AG04449 (cell line): ENCODE measurements around the gene RBM5.

Experiments used
- CTCF ChIA-PET: fragments of 350-600 bp; formaldehyde crosslinking; extraction: SDS; loops from one replicate; lab custom pipeline; 2021; ENCODE audit warnings: antibody characterized with exemption; lab: Yijun Ruan, JAX
- POLR2A ChIA-PET: fragments of 400-600, 350-600 bp; formaldehyde crosslinking; extraction: SDS; loops from one replicate; lab custom pipeline; 2020; ENCODE audit warnings: antibody characterized with exemption, inconsistent platforms; lab: Yijun Ruan, JAX
- DNase-seq: peaks from one replicate; pipeline ENCODE4 v3.0.0-alpha.2; 2010; ENCODE audit warnings: low read depth, low spot score
- H3K4me3 ChIP-seq: 2 replicates; pipeline ENCODE4 v1.5.1; 2011; ENCODE audit warnings: low read depth, mild to moderate bottlenecking, control low read depth, low read length
- TF ChIP-seq, protein P1 (sequence below): IDR thresholded peaks from one replicate; pipeline ENCODE4 v1.5.1; 2011; ENCODE audit warnings: mild to moderate bottlenecking, moderate library complexity, low read length, control low read depth, inconsistent platforms; ENCODE audit not compliant: insufficient read depth; ENCODE audit errors: missing control alignments

The RBM5 gene

GRCh38 chr3:50126287-50127211 lies 37.8 kb downstream of the RBM5 start:
- H3K4me3 ChIP-seq: no peak overlapping the region
- ChIA-PET POLR2A (interaction anchor here (1.4 kb wide), 1 partner anchor 10 kb away, joined by 4 read pairs; no protein-coding TSS in a partner anchor), CTCF (interaction anchor here (0.6 to 31.5 kb wide), 3 partner anchors 11 to 98 kb away, joined by 3 to 817 read pairs (median 76); partner anchors contain the start of gene GNAT1)
- TF ChIP-seq, protein P1, sequence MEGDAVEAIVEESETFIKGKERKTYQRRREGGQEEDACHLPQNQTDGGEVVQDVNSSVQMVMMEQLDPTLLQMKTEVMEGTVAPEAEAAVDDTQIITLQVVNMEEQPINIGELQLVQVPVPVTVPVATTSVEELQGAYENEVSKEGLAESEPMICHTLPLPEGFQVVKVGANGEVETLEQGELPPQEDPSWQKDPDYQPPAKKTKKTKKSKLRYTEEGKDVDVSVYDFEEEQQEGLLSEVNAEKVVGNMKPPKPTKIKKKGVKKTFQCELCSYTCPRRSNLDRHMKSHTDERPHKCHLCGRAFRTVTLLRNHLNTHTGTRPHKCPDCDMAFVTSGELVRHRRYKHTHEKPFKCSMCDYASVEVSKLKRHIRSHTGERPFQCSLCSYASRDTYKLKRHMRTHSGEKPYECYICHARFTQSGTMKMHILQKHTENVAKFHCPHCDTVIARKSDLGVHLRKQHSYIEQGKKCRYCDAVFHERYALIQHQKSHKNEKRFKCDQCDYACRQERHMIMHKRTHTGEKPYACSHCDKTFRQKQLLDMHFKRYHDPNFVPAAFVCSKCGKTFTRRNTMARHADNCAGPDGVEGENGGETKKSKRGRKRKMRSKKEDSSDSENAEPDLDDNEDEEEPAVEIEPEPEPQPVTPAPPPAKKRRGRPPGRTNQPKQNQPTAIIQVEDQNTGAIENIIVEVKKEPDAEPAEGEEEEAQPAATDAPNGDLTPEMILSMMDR: no peak
- DNase-seq: no peak

GRCh38 chr3:50127251-50127691 lies 38.6 kb downstream of the RBM5 start:
- TF ChIP-seq, protein P1: no peak
- POLR2A ChIA-PET: no interaction called here

DNA sequence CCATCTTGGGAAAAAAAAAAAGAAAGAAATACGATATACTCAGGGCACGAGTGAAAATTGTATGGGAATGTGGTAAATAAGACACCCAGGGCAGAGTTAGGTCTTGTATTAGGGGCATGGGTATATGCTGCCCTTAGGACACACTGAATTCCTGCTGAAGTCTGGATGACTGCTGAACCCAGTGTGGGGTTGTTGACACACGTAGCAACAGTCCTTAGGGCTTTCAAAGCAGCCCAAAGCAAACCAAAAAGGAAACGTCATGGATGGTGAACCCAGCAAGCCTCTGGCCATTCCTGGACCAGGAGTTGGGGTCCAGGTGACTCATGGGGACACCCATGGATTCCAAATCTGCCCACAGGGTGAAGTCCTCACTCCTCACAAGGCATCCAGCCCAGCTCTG lies 39.3 kb downstream of the RBM5 start:
- CTCF ChIA-PET: interaction anchor here (31.5 kb wide), 1 partner anchor 58 kb away, joined by 817 read pairs; the partner anchor contains the start of gene GNAT1

More at GRCh38 chr3:50127251-50127691, 38.6 kb downstream of the RBM5 start:
- CTCF ChIA-PET: interaction anchor here (0.6 to 31.5 kb wide), 3 partner anchors 10 to 97 kb away, joined by 3 to 817 read pairs (median 76); partner anchors contain the start of gene GNAT1
- DNase-seq: peak; percentile 16
- no peak overlapping the region for H3K4me3 ChIP-seq

DNA sequence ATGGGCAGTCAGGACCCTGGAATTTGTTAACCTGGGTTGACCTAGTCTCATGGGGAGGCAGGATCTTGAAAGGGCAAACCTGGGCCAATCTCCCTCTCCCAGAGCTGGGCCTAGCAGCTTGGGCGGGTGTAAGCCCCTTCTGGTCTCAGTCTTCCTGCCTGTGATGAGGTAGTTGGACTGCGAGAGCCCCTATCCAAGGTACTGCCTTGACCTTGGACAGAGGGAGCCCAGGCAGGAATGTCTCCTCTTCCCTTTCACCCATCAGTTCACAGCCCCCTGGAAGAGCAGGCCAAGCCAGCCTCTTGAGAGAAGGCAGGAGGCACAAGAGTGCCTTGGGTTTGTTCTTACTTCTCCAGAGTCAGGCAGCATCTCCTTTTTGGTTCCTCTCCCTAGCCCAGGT lies 41.7 kb downstream of the RBM5 start:
- DNase-seq: no peak
- ChIA-PET CTCF (interaction anchor here (1.4 to 31.5 kb wide), 3 partner anchors 9 to 56 kb away, joined by 4 to 817 read pairs (median 4); partner anchors contain the start of gene GNAT1), POLR2A (no interaction called here)

More for the DNA sequence above, 39.3 kb downstream of the RBM5 start:
- DNase-seq: no peak
- TF ChIP-seq, protein P1: no peak
- POLR2A ChIA-PET: no interaction called here
- H3K4me3 ChIP-seq: no peak overlapping the region

DNA sequence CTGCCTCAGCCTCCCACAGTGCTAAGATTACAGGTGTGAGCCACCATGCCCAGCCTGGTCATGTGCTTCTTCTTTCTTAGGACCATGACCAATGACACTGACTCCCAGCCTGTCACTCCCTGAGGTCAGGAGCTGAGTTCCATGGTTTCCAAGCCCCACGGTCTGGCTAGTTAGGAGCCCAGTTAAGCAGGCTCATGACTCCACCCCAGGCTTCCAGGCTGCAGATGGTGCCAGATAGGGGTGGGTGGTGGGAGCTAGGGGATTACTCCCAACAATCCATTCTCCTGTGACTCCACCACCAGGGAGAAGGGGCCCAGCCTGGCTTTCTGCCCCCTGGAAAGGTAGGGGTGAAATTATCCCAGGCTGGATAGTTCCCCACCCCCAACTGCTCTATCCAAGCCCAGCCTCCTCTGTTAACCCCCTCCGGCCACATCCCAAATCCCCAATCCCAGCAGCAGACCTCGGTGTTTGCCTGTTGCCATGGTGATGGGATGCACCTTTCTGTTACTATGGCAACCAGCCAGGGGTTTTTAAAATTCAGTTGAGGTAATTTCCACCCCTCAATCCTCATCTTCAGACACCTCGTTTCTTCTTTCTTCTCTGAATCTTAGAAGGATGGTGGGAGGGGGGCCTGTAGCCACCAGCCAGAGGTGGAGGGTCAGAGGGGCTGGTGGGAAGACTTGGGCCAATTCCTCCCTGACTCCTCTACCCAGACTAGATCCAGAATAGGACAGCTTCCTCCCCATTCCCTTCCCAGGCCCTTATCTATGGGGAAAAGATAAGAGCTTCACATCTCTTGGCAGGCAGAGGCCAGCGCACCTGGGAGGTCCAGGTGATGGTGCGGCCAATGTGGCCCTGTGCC lies 43.9 kb downstream of the RBM5 start:
- TF ChIP-seq, protein P1: no peak
- POLR2A ChIA-PET: no interaction called here
- DNase-seq: no peak
- no peak overlapping the region for H3K4me3 ChIP-seq
- CTCF ChIA-PET: interaction anchor here (1.0 to 31.5 kb wide), 4 partner anchors 10 to 93 kb away, joined by 3 to 817 read pairs (median 8); partner anchors contain the start of gene GNAT1

More for the DNA sequence above, 41.7 kb downstream of the RBM5 start:
- no peak overlapping the region for H3K4me3 ChIP-seq
- TF ChIP-seq, protein P1: no peak
